A549 (cell line): ENCODE results near the gene MYO1D.

Experiments
- BHLHE40 ChIP-seq: IDR thresholded peaks from 2 replicates; pipeline ENCODE4 v1.6.1; 2012; ENCODE audit warnings: low read depth, low read length, inconsistent platforms
- EHMT2 ChIP-seq: fragments of 200-600 bp; sonication (generic); IDR thresholded peaks from 2 replicates; pipeline ENCODE4 v1.6.1; 2016; ENCODE audit warnings: antibody characterized with exemption, low read depth, mild to moderate bottlenecking, moderate library complexity
- EP300 ChIP-seq, 2 experiments: fragments of >200 bp; sonication (Bioruptor Twin); formaldehyde crosslinking; IDR thresholded peaks; 2 replicates in 1 of 2; 3 replicates in 1 of 2; pipeline ENCODE4 v1.6.1; 2016 to 2017
- ESRRA ChIP-seq: fragments of 150-350 bp; IDR thresholded peaks from 2 replicates; pipeline ENCODE4 v1.6.1; 2014; ENCODE audit warnings: mild to moderate bottlenecking, low read length, borderline replicate concordance
- MAFK ChIP-seq: fragments of 450-650 bp; IDR thresholded peaks from 2 replicates; pipeline ENCODE4 v1.6.1; 2014; ENCODE audit not compliant: partially characterized antibody
- POLR2A ChIP-seq: IDR thresholded peaks from 2 replicates; pipeline ENCODE4 v1.6.1; 2012; ENCODE audit warnings: mild to moderate bottlenecking, low read length
- TF ChIP-seq, protein P1 (sequence below): fragments of >200 bp; sonication (Bioruptor Twin); formaldehyde crosslinking; IDR thresholded peaks from 3 replicates; pipeline ENCODE4 v1.5.1; 2016
- TF ChIP-seq, protein P2 (sequence below): fragments of 200-600 bp; sonication (generic); IDR thresholded peaks from 2 replicates; pipeline ENCODE4 v1.6.1; 2016; ENCODE audit warnings: antibody characterized with exemption, mild to moderate bottlenecking, moderate library complexity

DNA sequence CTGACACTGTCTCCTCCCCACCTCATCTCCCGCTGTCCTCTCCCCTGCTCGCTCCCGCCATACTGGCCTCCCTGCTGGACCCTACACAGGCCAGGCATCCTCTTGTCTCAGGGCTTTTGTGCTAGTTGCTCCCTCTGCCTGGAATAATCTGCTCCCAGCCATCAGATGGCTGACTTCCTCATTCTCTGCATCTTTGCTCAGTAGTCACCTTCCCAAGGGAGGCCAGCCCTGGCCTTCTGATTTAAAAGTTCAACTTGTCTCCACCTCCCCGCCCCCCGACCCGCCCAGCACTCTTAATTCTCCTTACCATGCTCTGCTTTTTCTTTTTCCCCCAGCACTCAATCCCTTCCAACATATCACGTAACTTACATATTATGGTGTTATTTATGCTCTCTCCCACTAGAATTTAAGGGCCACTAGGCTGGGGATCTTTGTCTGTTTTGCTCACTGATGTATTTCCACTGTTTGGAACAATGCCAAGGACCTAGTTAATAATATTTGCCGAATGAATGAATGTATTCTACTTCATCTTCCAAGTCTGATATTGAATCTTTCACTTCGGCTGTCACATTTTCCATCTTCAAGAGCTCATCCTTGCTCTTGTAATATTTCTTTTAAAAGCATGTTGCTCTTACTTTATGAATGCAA lies 211.9 kb downstream of the MYO1D start:
- no peak for TF ChIP-seq POLR2A
- TF ChIP-seq, protein P1, sequence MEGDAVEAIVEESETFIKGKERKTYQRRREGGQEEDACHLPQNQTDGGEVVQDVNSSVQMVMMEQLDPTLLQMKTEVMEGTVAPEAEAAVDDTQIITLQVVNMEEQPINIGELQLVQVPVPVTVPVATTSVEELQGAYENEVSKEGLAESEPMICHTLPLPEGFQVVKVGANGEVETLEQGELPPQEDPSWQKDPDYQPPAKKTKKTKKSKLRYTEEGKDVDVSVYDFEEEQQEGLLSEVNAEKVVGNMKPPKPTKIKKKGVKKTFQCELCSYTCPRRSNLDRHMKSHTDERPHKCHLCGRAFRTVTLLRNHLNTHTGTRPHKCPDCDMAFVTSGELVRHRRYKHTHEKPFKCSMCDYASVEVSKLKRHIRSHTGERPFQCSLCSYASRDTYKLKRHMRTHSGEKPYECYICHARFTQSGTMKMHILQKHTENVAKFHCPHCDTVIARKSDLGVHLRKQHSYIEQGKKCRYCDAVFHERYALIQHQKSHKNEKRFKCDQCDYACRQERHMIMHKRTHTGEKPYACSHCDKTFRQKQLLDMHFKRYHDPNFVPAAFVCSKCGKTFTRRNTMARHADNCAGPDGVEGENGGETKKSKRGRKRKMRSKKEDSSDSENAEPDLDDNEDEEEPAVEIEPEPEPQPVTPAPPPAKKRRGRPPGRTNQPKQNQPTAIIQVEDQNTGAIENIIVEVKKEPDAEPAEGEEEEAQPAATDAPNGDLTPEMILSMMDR = no peak
- no peak for TF ChIP-seq MAFK
- TF ChIP-seq EP300 (IDR thresholded peaks at IDR 0.05) = no peak
- no peak for TF ChIP-seq BHLHE40
- TF ChIP-seq, protein P2, sequence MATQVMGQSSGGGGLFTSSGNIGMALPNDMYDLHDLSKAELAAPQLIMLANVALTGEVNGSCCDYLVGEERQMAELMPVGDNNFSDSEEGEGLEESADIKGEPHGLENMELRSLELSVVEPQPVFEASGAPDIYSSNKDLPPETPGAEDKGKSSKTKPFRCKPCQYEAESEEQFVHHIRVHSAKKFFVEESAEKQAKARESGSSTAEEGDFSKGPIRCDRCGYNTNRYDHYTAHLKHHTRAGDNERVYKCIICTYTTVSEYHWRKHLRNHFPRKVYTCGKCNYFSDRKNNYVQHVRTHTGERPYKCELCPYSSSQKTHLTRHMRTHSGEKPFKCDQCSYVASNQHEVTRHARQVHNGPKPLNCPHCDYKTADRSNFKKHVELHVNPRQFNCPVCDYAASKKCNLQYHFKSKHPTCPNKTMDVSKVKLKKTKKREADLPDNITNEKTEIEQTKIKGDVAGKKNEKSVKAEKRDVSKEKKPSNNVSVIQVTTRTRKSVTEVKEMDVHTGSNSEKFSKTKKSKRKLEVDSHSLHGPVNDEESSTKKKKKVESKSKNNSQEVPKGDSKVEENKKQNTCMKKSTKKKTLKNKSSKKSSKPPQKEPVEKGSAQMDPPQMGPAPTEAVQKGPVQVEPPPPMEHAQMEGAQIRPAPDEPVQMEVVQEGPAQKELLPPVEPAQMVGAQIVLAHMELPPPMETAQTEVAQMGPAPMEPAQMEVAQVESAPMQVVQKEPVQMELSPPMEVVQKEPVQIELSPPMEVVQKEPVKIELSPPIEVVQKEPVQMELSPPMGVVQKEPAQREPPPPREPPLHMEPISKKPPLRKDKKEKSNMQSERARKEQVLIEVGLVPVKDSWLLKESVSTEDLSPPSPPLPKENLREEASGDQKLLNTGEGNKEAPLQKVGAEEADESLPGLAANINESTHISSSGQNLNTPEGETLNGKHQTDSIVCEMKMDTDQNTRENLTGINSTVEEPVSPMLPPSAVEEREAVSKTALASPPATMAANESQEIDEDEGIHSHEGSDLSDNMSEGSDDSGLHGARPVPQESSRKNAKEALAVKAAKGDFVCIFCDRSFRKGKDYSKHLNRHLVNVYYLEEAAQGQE = no peak
- TF ChIP-seq ESRRA = no peak
- TF ChIP-seq EHMT2 = no peak
